ENCODE results near the gene WWOX.

WWOX gene

DNA sequence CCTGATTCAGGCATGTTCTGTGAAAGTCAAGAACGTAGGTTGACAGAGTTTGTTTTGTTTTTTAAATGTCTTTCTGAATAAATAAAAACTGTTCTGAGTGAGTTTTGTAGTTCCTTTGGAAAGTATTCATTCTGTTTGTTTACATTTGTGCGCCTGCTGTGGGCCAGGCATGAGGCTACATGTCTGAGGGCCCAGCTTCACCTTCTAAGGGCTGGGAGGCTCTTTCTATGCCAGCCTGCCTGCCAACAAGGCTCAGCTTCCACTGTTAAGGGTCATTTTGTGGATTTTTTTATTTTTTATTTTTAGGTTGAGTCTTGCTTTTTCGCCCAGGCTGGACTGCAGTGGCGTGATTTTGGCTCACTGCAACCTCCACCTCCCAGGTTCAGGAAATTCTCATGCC lies 6.1 kb downstream of the WWOX start:
- no peak for DNase-seq (ENCODE audit: low read depth in 3 of 3)

- no peak for DNase-seq (ENCODE audit: low read depth in 3 of 3)
These were observed 7.2 kb downstream of the WWOX start for GRCh38 chr16:78106686-78107085.

DNA sequence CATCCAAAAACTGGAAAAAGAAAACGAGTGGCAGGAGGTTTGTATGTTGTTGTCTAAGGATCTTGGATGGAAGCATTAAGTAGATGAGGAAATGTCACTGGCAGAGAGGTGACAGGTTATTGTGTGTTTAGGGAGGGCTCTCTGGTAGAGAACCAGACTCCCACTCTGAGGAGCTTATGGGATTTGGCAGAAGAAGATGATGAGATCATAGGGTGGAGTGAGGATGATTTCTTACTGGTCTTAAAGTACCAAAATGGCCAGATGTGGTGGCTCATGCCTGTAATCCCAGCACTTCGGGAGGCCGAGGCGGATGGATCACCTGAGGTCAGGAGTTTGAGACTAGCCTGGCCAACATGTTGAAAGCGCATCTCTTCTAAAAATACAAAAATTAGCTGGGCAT lies 9.0 kb downstream of the WWOX start:
- DNase-seq (ENCODE audit: low read depth in 3 of 3): no peak

- DNase-seq (ENCODE audit: low read depth in 3 of 3): no peak
These were observed 13.8 kb downstream of the WWOX start for GRCh38 chr16:78113258-78113657.

DNA sequence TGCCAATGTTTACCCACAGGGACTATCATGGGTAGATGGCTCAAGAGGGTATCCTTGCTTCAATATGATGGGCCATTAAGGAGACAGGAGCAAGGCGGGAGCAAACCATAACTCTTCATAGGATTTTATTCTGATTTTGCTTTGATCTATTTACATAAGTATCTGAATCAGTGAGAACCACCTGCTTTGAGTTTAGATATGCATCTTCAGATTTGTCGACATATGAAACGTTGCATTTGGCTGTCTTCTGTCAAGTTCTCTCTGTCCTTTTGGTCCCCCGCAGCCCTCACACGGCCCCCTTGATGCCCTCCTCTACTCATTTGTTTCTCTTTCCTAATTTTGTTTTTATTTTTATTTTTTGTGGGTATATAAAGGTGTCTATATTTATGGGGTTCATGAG lies 16.2 kb downstream of the WWOX start:
- DNase-seq (ENCODE audit: low read depth in 3 of 3): no peak

GRCh38 chr16:78116946-78117345 lies 17.5 kb downstream of the WWOX start:
- no peak for DNase-seq (ENCODE audit: low read depth in 3 of 3)

- DNase-seq (ENCODE audit: low read depth in 3 of 3): no peak
These were observed 17.9 kb downstream of the WWOX start for GRCh38 chr16:78117391-78117790.

GRCh38 chr16:78118469-78119025 lies 19.1 kb downstream of the WWOX start:
- DNase-seq (ENCODE audit: low read depth in 3 of 3): no peak

DNA sequence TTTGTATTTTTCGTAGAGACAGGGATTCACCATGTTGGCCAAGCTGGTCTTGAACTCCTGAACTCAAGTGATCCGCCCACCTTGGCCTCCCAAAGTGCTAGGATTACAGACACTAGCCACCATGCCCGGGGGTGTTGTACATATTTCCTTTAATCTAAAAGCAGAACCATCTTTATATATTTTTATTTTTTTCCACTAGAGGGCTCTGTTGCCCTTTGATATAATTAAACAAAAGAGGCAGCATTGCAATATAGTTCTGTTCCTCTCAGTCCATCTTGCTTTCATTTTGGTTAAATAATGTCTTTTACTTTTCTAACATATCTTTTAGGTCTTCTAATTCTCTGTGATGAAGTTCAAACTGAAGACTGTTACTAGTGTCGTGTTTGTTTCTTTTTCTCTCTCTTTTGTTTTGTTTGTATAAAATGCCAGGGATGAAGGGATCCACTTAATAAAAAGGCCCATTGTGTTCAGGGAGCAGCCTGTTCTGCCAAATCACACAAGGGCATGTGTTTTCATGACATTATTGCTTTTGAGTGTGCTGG lies 23.4 kb downstream of the WWOX start:
- peak in 1 of 3 experiments; percentile 5 for DNase-seq (ENCODE audit: low read depth in 3 of 3)

DNA sequence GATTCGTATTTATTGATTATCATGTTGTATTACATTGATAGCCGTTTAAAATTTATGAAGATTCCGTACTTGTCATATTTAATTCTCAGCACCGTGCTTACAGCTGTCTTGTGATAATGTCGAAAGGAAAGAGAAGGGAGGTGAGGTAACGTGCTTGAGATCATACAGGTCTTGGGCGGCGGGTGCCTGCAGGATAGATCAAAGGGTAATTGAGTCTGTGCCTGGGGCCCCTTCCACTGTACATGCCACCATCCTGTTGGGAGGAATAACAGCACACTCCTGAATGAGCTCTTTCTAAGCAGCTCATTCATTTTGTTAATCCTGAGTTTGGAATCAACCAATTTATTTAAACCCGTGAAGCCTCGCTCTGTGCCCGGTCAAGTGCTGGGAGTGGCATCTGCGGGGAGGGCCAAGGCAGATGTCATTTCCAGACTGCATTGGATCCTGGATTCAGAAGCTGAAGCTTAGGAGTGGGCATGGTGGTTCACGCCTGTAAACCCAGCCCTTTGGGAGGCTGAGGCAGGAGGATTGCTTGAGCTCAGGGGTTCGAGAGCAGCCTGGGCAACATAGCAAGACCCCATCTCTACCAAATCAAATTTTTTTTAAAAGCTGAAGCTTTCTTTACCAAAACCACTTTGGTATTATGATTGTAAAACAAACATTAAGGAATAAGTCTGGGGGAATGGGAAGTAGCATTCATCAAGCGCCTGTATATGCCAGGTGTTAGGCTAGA lies 25.8 kb downstream of the WWOX start:
- no peak for DNase-seq (ENCODE audit: low read depth in 3 of 3)

DNA sequence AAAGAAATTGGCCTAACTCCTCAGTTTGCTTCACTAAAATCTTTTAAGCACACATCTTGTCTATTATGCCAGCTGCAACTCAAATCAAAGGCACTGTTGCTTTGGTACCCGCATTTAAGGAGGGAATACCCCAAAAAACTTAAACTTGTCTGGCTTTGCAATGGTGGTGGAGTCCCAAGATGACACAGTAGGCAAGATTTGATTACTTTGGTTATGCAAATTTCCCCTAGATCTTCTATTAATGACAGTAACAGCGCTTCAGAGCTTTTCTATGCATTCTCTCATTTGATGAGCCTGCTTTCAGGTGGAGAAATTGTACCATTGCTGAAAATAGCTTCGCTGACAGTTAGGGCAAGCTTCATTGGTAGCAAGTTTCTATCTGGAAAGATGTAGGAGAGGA lies 27.2 kb downstream of the WWOX start:
- no peak for DNase-seq (ENCODE audit: low read depth in 3 of 3)

DNA sequence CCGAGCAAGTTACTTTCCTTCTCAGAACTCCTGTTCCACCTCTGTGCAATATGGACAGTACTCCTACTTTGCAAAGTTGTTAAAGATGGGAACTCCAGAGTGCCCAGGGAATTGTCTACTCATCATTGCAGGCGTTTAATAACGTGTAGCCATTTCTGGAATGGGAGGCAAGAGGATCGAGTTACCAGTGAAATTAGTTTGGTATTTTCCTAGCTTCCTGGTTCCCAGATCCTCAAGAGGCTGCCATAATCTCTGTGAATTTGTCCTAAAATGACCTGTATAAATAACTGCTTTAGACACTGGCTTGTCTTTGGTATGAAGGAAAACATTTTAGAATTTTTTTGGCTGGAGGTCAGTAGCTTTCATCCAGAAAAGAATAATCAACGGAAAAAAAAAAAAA lies 27.7 kb downstream of the WWOX start:
- no peak for DNase-seq (ENCODE audit: low read depth in 3 of 3)

GRCh38 chr16:78128913-78129312 lies 29.5 kb downstream of the WWOX start:
- no peak for DNase-seq (ENCODE audit: low read depth in 3 of 3)

GRCh38 chr16:78129349-78129748 lies 29.9 kb downstream of the WWOX start:
- no peak for DNase-seq (ENCODE audit: low read depth in 3 of 3)

DNA sequence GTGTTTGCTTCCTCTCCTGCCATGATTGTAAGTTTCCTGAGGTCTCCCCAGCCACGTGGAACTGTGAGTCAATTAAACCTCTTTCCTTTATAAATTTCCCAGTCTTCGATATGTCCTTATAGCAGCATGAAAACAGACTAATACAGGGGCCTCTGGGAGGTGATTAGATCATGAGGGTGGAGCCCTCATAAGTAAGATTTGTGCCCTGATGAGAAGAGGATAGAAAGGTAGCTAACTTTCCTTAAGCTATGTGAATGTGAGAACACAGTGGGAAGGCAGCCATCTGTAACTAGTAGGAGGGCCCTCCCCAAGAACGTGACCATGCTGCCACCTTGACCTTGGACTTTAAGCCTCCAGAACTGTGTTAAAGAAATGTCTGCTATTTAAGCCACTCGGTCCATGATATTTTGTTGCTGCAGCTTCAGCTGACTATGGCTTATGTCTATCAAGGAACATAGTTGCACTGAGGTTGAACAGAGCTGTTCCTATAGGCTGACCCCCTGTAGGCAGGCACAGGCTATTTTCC lies 30.7 kb downstream of the WWOX start:
- no peak for DNase-seq (ENCODE audit: low read depth in 3 of 3)

- DNase-seq (ENCODE audit: low read depth in 3 of 3): no peak
These were observed 31.5 kb downstream of the WWOX start for GRCh38 chr16:78130950-78131349.

GRCh38 chr16:78133919-78134318 lies 34.5 kb downstream of the WWOX start:
- no peak for DNase-seq (ENCODE audit: low read depth in 3 of 3)

DNA sequence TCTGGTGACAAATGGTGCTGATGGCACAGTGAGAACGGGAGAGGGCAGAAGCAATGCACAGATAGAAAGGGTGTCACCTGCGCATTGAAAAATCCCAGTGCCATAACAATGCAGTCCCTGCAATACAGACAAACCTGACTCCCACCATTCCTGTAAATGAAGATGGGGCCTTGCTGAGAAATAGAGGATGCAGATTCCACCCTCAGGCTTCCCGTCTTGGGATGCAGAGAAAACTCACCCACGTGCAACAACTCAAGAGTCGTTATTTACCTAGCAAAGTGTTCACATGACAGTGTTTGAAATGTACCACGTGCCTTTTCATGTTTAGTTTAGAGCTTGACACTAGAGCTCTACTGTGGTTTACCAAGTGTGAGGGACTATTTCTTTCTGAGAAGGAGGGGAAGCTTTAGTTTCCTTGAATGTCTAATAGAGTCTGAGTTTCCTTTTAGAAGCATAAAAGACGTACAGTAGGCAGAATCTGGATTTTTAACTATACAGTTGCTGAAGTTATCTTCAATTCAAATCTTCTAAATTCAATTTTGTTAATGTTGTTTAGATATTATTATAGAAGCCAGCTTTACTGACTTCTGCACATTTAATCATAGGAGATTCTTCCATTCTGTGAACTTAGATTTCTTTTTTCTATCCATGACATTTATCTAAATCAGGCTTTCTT lies 35.6 kb downstream of the WWOX start:
- DNase-seq (ENCODE audit: low read depth in 3 of 3): no peak

DNA sequence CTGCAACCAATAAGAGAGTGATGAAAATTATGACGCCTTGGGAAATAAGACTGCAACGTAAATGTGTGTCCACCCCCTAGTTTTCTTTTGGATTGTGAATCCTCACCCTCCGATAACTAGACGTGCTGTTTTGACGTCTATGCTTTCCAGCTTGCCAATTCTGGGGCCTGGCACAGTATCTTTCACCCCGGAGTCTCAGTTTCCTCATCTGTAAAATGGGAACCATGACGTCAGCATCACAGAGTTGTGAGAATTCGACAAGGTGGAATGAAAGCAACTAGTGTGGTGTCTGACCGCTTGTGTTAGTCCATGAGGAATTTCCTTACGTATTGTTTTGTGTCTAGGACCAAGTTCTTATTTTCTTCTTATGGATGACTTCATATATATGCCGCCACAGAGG lies 37.7 kb downstream of the WWOX start:
- no peak for DNase-seq (ENCODE audit: low read depth in 3 of 3)

GRCh38 chr16:78137782-78138616 lies 38.5 kb downstream of the WWOX start:
- no peak for DNase-seq (ENCODE audit: low read depth in 3 of 3)

- DNase-seq (ENCODE audit: low read depth in 3 of 3): no peak
These were observed 41.5 kb downstream of the WWOX start for GRCh38 chr16:78140818-78141466.
